ENCODE measurements around the gene PWP2.
"Not testable (repeated sequence)": the region's sequence is repeated elsewhere in the genome, so short reads cannot be mapped to it uniquely, and the experiment has no call there.

Gene PWP2

DNA sequence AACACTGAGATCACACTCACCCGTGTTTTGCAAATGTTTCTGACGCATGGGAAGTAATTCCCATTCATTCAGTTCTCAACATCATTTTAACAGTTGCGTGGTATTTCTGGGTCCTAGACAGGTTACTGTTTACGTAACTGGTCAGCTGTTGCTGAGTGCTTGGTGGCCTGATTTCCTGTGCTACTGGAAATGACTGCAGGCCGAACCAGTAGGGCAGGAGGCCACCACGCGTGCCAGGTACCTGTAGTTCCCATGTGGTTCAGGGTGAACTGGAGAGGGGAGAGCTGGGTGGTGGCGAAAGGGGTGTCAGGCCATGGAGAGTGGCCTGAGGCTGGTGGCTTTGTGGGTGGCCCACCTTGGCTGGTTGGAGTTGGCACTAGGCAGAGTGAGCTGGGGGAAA lies 27.5 kb downstream of the PWP2 start:
- H3K36me3 ChIP-seq (ENCODE audit: control insufficient read depth in 1 of 2, insufficient read depth in 2 of 2, low read depth in 1 of 2, low read length in 2 of 2); H2AK5ac ChIP-seq (ENCODE audit: low read length, severe bottlenecking); H3K14ac ChIP-seq (ENCODE audit: low read length in 2 of 2); H3K4me2 ChIP-seq (ENCODE audit: low read length, poor library complexity, severe bottlenecking); H3K9me3 ChIP-seq (ENCODE audit: control insufficient read depth, low read length); H2AFZ ChIP-seq (ENCODE audit: low read depth, low read length); H3K9ac ChIP-seq (ENCODE audit: low read length); H2BK15ac ChIP-seq (ENCODE audit: low read depth, poor library complexity, severe bottlenecking); H3K79me1 ChIP-seq (replicated peaks; ENCODE audit: low read length, poor library complexity, severe bottlenecking); H4K91ac ChIP-seq (ENCODE audit: low read length); H3K4me1 ChIP-seq (ENCODE audit: control insufficient read depth, insufficient read depth, low read depth, low read length); H2BK120ac ChIP-seq (ENCODE audit: low read depth, low read length); H3K23ac ChIP-seq (ENCODE audit: low read length in 2 of 2); H2BK12ac ChIP-seq (ENCODE audit: low read length in 2 of 2); H3K27ac ChIP-seq (ENCODE audit: low read length, poor library complexity, severe bottlenecking); H2BK5ac ChIP-seq (ENCODE audit: low read depth, low read length, poor library complexity, severe bottlenecking); H3K4ac ChIP-seq (ENCODE audit: low read depth in 1 of 2, low read length in 2 of 2); H3K4me3 ChIP-seq (ENCODE audit: insufficient read depth in 1 of 2, low read depth in 1 of 2, low read length in 2 of 2); H4K8ac ChIP-seq (ENCODE audit: low read length); DNase-seq; H3K18ac ChIP-seq (ENCODE audit: low read depth in 1 of 2, low read length in 2 of 2); H3K27me3 ChIP-seq (ENCODE audit: control insufficient read depth in 1 of 2, insufficient read depth in 1 of 2, low read length in 2 of 2): not testable (repeated sequence)
- WGBS: no CpG with 5 or more reads among the region's 8 CpGs

DNA sequence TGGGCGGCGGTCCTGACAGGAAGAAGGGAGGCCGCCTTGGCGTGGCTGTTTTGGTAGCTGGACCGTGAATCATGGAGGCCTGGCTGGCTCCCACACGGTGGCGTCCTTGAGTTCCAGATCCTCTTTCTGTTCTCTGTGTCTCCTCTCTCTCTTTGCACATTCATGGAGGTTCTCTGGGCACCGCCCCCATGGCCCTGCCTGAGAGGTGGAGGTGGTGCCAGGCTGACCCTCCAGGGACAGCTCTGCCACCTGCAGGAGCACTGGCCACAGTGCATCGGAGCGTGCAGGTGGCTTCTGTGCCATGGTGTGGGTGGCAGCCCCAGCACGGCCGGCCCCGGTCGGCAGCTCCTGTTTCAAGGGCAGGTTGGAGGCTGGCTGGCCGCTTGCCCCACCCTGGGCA lies 30.8 kb downstream of the PWP2 start:
- WGBS: no CpG with 5 or more reads among the region's 15 CpGs

DNA sequence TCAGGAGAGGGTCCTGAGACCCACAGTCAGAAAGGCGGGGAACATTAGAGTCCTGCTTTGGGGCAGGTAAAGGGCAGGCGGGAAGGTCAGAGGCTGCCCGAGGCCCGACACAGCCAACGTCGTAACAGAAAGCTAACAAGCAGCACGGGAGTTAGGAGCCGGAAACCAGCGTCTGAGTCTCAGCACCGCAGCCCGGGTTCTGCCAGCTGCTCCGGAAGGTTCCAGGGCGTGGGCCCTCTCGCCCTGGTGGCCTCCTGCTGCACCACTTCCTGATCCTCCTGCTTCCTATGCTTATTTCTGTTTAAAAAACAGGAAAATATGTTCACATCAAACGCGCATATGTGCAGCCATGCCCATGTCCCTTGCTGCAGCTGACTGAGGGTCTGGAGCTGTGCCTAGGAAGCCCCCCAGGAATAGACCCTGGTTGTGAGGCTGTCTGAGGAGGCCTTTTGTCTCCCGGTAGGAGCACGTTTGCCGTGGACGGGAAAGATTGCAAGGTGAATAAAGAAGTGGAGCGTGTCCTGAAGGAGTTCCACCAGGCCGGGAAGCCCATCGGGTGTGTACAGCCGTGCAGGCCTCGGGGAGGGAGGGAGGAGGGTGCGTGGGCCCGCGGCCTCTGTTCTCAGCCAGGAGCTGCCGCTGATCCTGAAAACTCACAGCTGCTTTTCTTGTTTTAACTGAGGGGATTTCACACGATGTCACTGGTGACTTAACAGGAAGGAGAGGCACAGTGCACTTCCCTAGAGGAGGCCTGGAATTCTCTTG lies 32.8 kb downstream of the PWP2 start:
- H3K4ac ChIP-seq (ENCODE audit: low read depth in 1 of 2, low read length in 2 of 2); H4K91ac ChIP-seq (ENCODE audit: low read length); H3K9ac ChIP-seq (ENCODE audit: low read length); H3K9me3 ChIP-seq (ENCODE audit: control insufficient read depth, low read length); H2AK5ac ChIP-seq (ENCODE audit: low read length, severe bottlenecking); H3K79me1 ChIP-seq (replicated peaks; ENCODE audit: low read length, poor library complexity, severe bottlenecking); H3K4me1 ChIP-seq (ENCODE audit: control insufficient read depth, insufficient read depth, low read depth, low read length); H3K14ac ChIP-seq (ENCODE audit: low read length in 2 of 2); H3K36me3 ChIP-seq (ENCODE audit: control insufficient read depth in 1 of 2, insufficient read depth in 2 of 2, low read depth in 1 of 2, low read length in 2 of 2); H2BK15ac ChIP-seq (ENCODE audit: low read depth, poor library complexity, severe bottlenecking); H2BK12ac ChIP-seq (ENCODE audit: low read length in 2 of 2); H2AFZ ChIP-seq (ENCODE audit: low read depth, low read length); H2BK120ac ChIP-seq (ENCODE audit: low read depth, low read length); H3K4me3 ChIP-seq (ENCODE audit: insufficient read depth in 1 of 2, low read depth in 1 of 2, low read length in 2 of 2); H3K27ac ChIP-seq (ENCODE audit: low read length, poor library complexity, severe bottlenecking); H4K8ac ChIP-seq (ENCODE audit: low read length); DNase-seq; H3K4me2 ChIP-seq (ENCODE audit: low read length, poor library complexity, severe bottlenecking); H3K23ac ChIP-seq (ENCODE audit: low read length in 2 of 2); H2BK5ac ChIP-seq (ENCODE audit: low read depth, low read length, poor library complexity, severe bottlenecking); H3K27me3 ChIP-seq (ENCODE audit: control insufficient read depth in 1 of 2, insufficient read depth in 1 of 2, low read length in 2 of 2); H3K18ac ChIP-seq (ENCODE audit: low read depth in 1 of 2, low read length in 2 of 2): not testable (repeated sequence)
- no CpG with 5 or more reads among the region's 30 CpGs for WGBS

More for the DNA sequence above, 30.8 kb downstream of the PWP2 start:
- not testable (repeated sequence) for H3K4me2 ChIP-seq (ENCODE audit: low read length, poor library complexity, severe bottlenecking); H2BK12ac ChIP-seq (ENCODE audit: low read length in 2 of 2); H4K8ac ChIP-seq (ENCODE audit: low read length); H2BK5ac ChIP-seq (ENCODE audit: low read depth, low read length, poor library complexity, severe bottlenecking); H2AFZ ChIP-seq (ENCODE audit: low read depth, low read length); H2AK5ac ChIP-seq (ENCODE audit: low read length, severe bottlenecking); H3K4me1 ChIP-seq (ENCODE audit: control insufficient read depth, insufficient read depth, low read depth, low read length); H3K9me3 ChIP-seq (ENCODE audit: control insufficient read depth, low read length); H3K27ac ChIP-seq (ENCODE audit: low read length, poor library complexity, severe bottlenecking); H2BK15ac ChIP-seq (ENCODE audit: low read depth, poor library complexity, severe bottlenecking); H3K4ac ChIP-seq (ENCODE audit: low read depth in 1 of 2, low read length in 2 of 2); H2BK120ac ChIP-seq (ENCODE audit: low read depth, low read length); H3K27me3 ChIP-seq (ENCODE audit: control insufficient read depth in 1 of 2, insufficient read depth in 1 of 2, low read length in 2 of 2); H3K4me3 ChIP-seq (ENCODE audit: insufficient read depth in 1 of 2, low read depth in 1 of 2, low read length in 2 of 2); H3K36me3 ChIP-seq (ENCODE audit: control insufficient read depth in 1 of 2, insufficient read depth in 2 of 2, low read depth in 1 of 2, low read length in 2 of 2); H4K91ac ChIP-seq (ENCODE audit: low read length); DNase-seq; H3K18ac ChIP-seq (ENCODE audit: low read depth in 1 of 2, low read length in 2 of 2); H3K23ac ChIP-seq (ENCODE audit: low read length in 2 of 2); H3K79me1 ChIP-seq (replicated peaks; ENCODE audit: low read length, poor library complexity, severe bottlenecking); H3K14ac ChIP-seq (ENCODE audit: low read length in 2 of 2); H3K9ac ChIP-seq (ENCODE audit: low read length)

DNA sequence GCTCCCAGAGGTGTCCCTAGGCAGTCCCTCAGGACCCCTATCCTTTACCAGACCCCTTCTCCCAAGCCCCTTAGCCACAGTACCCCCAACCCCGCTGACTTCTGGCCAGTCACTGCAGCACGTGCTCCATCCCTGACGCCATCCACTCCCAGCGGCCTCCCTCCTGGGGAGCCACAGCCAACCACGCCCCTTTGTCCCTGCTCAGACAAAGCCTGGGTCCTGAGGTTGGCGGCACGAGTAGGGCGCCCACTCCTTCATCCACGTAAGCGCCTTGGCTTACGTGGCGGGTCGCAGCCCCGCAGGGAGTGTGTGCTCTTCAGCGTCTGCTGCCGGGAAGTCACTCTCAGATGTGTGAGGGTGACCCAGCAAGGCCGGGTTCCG lies 33.3 kb downstream of the PWP2 start:
- H3K14ac ChIP-seq (ENCODE audit: low read length in 2 of 2); H4K8ac ChIP-seq (ENCODE audit: low read length); H3K4me3 ChIP-seq (ENCODE audit: insufficient read depth in 1 of 2, low read depth in 1 of 2, low read length in 2 of 2); H2AK5ac ChIP-seq (ENCODE audit: low read length, severe bottlenecking); DNase-seq; H3K23ac ChIP-seq (ENCODE audit: low read length in 2 of 2); H2BK5ac ChIP-seq (ENCODE audit: low read depth, low read length, poor library complexity, severe bottlenecking); H3K79me1 ChIP-seq (replicated peaks; ENCODE audit: low read length, poor library complexity, severe bottlenecking); H3K4me2 ChIP-seq (ENCODE audit: low read length, poor library complexity, severe bottlenecking); H2BK120ac ChIP-seq (ENCODE audit: low read depth, low read length); H3K4ac ChIP-seq (ENCODE audit: low read depth in 1 of 2, low read length in 2 of 2); H3K18ac ChIP-seq (ENCODE audit: low read depth in 1 of 2, low read length in 2 of 2); H2BK12ac ChIP-seq (ENCODE audit: low read length in 2 of 2); H3K9me3 ChIP-seq (ENCODE audit: control insufficient read depth, low read length); H3K27me3 ChIP-seq (ENCODE audit: control insufficient read depth in 1 of 2, insufficient read depth in 1 of 2, low read length in 2 of 2); H3K27ac ChIP-seq (ENCODE audit: low read length, poor library complexity, severe bottlenecking); H2BK15ac ChIP-seq (ENCODE audit: low read depth, poor library complexity, severe bottlenecking); H3K9ac ChIP-seq (ENCODE audit: low read length); H4K91ac ChIP-seq (ENCODE audit: low read length); H3K4me1 ChIP-seq (ENCODE audit: control insufficient read depth, insufficient read depth, low read depth, low read length); H3K36me3 ChIP-seq (ENCODE audit: control insufficient read depth in 1 of 2, insufficient read depth in 2 of 2, low read depth in 1 of 2, low read length in 2 of 2); H2AFZ ChIP-seq (ENCODE audit: low read depth, low read length): not testable (repeated sequence)
- WGBS: no CpG with 5 or more reads among the region's 18 CpGs
